ENCODE measurements around the gene CHCHD10.

Gene CHCHD10

DNA sequence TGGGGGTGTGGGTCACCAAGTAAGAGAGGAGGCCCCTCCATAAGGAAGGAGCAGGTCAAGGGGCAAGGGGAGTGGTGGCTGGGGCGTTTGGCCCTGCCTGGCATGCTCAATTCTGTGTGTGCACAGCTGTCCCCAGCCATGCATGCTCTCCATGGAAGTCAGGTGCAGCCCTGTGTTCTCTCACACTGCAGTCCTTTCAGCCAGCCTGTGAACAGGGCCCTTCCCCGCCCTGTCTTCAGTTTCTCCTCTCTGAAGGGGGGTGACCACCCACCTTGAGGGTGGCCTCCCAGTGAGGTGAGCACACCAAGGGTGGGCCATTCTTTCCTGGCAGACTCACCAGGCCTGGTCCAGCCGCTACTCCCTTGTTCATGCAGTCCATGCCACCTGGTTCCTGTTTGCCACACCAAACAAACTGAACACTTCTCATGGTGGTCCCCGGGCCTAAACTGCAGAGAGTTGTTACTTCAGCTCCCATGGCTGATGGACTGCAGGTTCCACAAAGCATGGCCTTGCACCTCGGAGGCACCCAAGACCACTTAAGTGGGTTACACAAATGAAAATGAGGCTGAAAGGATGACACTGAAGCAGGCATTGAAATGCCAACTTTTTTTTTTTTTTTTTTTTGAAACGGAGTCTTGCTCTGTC, 1.7 kb upstream of the CHCHD10 start:
- DNase-seq = no peak

DNA sequence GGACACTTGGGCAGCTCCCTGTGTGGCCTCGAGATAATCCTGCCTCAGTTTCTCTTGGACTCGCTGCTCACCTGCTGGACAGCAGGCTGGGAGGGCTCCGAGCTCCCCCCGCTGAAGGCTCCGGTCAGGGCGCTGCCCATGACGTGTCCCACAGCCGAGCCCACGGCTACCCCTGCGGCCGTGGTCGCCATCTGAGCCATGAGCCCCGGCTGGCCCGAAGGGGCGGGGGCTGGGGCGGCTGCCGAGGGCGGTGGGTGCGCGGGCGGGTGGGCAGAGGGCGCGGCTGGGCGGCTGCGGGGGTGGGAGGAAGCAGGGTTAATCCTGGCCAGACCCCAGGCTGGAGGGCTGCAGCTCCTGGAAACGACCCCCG, 484 bp downstream of the CHCHD10 start:
- no peak for DNase-seq

GRCh38 chr22:23764899-23765881, 2.6 kb downstream of the CHCHD10 start:
- no peak for DNase-seq

GRCh38 chr22:23763954-23764353, 3.8 kb downstream of the CHCHD10 start:
- no peak for DNase-seq

DNA sequence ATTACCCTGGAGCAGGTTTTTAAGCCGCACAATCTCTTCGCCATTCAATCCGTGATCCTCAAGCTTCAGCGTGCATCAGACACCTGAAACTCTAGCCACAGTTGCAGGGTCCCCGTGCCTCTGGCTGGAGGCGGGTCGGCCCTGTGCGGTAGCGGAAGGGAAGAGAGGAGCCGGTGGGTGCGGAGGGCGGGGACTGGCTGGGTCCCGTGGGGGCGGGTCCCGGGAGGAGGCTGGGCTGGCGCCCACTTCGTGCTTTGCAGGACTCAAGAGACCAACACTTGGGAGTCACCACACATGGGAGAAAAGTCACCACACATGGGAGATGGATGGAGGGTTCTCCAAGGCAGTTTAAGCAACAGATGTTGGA, 4.2 kb downstream of the CHCHD10 start:
- DNase-seq = peak; percentile 52

GRCh38 chr22:23762842-23763578, 4.8 kb downstream of the CHCHD10 start, which contains the start of gene C22orf15:
Gene C22orf15 (plus strand): TSS chr22:23762990. CDS start chr22:23763307, 317 bp downstream.
- peak; percentile 22 for DNase-seq

DNA sequence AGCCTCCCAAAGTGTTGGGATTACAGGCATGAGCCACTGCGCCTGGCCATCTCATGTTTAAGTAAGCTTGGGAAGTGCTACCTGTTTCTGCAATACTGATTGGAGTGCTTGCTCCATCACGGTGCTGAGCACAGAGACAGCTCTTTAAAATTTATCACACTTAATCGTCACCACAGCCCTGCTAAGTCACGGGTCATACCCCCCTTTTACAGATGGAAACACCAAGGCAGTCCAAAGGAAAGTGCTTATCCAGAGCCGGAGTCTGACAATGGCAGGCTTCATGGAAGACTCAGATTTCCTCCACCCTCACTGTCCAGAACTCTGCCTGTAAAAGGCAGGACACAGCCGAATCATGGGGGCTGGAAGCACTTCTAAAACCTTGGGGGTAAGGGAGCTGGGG, 7.7 kb downstream of the CHCHD10 start:
- no peak for DNase-seq

DNA sequence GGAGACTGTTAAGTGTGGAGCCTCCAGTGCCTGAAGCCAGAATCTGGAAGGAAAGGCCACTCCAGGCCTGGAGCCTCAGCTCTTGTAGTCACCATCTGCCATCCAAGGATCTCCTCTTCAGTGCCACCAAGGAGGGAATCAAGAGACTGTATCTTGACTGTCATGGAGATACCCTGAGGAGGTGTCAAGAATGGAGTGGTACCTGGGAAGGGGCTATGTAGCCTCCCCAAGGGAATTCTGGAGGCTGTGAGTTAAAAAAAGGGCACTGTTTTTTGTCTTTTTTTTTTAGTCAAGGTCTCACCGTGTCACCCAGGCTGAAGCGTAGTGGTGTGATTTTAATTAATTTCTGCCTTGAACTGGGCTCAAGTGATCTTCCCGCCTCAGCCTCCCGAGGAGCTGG, 8.2 kb downstream of the CHCHD10 start:
- DNase-seq = no peak

DNA sequence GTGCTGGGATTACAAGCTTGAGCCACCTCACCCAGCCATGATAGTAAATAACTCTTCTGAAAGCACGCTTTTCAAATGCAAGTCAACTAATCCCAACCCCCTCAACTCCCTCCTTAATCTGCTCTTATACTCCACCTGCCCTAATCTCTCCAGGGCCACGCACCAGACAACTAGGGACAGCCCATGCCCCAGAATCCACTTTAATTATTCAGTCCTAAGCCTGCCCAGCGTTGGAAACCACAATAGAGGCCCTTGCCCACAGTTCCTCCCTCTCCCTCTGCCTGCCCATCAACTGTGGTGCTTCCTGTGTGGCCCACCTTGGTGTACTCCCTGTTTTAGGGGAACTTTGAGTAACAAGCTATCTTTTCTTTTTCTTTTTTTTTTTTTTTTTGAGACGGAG, 10.9 kb downstream of the CHCHD10 start:
- DNase-seq = no peak

GRCh38 chr22:23755711-23756110, 12.1 kb downstream of the CHCHD10 start:
- no peak for DNase-seq

DNA sequence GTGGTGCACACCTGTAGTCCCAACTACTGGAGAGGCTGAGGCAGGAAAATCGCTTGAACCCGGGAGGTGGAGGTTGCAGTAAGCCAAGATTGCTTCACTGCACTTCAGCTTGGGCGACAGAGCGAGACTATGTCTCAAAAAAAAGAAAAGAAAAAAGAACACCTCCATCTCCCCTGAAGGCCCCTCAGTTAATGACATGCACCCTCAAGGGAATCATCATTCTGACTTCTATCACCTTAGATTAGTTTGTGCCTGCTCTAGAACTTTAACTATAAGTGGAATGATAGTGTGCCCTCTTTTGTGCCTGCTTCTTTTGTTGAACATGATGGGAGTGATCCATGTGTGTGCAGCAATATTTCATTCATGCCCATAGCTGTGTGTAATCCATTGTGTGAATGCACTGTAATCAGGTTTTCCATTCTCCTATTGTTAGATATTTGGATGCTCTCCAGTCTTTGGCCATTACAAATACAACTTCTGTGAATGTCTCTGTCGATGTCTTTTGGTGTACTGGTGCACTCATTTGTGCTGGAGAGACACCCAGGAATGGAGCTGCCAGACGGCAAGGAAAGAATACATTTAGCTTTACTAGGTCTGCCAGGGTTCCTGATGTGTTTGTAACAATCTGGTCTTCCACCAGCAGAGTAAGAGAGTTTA, 12.7 kb downstream of the CHCHD10 start:
- no peak for DNase-seq

DNA sequence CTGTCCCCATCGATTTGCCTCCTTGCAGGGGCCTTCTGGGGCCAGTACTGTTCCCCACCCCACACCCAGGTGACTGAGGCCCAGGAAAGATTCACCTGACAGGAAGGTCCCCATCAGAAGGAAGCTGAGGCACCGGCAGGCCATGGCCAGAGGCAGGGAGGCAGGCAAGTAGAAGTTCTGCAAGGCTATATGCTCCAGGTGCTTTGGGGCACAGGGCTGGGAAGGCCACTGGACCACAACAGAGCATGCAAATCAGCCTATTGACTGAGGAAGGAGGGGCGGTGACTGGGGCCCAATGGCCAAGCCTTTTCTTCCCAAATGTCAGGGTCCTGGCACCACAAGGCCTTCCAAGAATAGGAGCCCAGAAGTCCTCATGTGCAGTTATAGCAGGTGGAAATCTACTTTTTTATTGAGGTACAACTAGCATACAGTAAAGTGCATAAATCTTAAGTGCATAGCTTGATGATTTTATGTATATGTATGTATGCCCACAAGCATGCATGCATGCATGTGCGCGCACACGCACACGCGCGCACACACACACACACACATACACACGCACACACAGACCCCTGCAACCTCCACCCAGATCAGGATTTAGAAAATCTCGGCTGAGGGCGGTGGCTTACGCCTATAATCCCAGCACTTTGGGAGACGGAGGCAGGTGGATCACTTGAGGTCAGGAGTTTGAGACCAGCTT, 13.4 kb downstream of the CHCHD10 start, which contains the start of gene VPREB3:
TSS of gene VPREB3 (minus strand) at position 206 of the 700 bp plus-strand sequence. CDS start at position 144, 62 bp downstream.
- DNase-seq = no peak

DNA sequence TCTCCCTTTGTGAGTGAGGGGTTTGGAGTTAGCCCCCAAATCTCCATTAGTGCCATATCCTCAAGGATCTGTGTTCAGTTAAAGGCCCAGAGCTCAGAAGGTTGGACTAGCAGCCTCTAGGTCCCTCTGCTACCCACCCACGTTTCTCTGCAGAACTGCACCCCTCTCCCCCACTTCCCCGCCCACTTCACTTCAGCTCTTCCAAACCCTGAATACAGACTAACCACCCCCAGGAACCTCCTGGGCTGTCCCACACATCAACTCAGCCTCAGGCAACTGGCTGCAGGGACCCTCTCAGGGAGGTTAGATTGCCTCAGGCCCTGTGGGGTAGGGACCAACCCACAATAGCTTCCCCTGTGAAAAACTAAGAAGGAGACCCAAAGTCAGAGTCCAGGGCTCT, 14.4 kb downstream of the CHCHD10 start:
- no peak for DNase-seq

DNA sequence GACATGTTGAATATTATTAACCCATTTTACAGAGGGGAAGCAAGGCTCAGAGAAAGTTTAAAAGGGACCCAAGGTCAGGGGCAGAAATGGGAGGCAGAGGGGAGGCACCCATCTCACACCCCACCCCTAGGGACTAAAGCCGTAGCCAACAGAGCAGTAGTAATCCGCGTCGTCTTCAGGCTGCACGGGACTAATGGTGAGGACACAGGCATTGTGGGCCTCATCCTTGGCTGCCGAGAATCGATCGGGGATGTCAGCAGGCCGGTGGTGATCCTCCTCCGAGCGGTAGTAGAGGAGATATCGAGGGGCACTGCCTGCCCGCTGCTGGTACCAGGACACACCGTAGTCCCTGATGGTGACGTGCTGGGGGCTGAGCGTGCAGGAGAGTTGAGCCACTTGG, 15.0 kb downstream of the CHCHD10 start:
- no peak for DNase-seq

- DNase-seq = no peak
Observed at GRCh38 chr22:23752090-23752691, 15.6 kb downstream of the CHCHD10 start.

DNA sequence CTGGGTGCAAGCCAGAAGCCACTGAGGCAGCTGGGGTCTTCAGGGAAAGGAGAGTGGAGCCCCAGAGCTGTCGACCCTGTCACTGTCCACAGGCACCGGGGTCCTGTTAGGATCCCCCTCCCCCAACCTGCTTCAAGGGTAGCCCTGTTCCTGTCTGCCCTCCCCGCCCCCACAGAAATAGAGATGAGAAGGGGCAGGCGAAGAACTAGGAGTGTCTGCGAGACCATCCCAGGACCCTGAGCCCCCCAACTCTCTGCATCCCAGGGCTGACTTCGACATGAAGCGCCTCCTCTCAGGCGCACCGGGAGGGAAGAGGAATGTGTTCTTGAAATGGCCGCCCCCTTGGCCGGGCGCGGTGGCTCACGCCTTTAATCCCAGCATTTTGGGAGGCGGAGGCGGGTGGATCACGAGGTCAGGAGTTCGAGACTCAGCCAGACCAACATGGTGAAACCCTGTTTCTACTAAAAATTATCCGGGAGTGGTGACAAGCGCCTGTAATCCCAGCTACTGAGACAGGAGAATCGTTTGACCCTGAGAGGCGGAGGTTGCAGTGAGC, 16.3 kb downstream of the CHCHD10 start:
- DNase-seq = no peak

DNA sequence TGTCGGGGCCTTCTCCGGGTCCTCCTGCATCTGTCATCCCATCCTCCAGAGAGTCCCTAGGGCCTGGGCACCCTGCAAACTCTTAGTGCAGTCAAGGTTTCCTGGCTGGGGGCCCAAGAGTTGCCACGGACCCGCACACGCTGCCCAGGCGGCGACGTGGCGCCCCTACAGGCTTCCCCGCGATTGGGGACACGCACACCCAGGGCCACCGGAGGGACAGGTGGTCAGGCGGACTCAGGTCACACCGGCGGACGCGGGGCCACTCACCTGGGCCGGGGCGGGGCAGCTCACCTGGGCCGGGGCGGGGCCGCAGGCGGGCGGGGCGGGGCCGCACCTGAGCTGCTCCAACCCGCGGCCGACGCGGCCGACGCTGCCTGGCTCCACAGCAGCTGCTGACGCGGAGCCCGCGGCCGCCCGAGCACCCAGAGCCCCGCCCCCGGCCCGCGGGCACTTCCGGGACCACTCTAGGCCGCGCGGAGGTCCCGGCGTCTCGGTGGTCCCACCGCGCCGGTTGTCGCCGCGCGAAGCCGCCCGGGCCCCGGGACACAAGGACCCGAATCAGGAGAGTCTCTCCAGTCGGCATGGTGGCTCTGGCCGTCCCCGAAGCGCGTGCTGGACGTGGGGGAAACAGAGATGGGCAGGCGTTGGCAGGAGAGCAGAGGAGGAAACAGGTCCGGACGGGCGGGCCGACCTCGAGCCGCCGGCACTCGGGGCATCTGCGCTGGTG, 16.9 kb downstream of the CHCHD10 start, which contains the start of gene ZNF70:
TSS of gene ZNF70 (minus strand) at position 399 of the 727 bp plus-strand sequence. CDS start 5,972 bp downstream, outside the sequence.
- peak; percentile 89 for DNase-seq

- no peak for DNase-seq
Observed at GRCh38 chr22:23750367-23750713, 17.4 kb downstream of the CHCHD10 start.

DNA sequence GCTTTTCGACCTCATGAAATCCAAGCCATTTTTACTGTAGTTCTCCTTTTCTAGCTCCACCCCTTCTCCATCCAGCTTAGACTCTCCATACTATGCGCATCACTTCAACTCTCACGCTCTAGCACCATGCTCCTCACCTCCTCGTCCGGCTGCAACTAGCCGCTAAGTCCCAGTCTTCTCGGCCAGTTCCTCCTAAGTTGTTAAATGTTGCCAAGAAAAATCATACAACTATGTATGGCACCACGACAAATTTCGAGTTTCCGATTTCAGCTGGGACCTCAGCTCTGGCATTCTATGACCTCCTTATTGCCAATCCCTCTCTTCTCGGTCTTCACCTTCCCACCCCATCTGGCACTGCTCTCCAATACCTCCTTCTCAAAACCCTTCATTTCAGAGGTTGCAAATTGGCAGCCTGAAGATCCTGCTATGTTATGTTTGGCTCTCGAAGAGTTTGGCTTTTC, 17.9 kb downstream of the CHCHD10 start:
- no peak for DNase-seq

DNA sequence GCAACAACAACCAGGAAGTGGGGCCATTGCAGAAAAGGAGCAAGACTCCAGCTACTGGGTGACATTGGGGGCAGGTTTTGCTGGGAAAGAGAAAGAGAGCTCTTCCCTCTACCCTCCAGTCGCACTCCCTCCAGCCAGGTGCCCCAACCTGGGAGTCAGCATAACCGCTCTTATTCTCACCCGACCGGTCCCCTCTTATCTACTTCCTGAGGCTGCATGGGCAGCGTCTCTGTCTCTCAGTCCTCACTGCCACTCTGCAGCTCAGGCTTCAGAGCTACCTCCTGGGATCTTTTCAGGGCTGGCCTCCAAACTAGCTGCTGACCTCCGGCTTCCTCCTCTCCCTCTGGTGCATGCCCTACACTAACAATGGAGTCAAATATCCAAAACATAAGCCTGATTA, 22.0 kb downstream of the CHCHD10 start:
- no peak for DNase-seq

DNA sequence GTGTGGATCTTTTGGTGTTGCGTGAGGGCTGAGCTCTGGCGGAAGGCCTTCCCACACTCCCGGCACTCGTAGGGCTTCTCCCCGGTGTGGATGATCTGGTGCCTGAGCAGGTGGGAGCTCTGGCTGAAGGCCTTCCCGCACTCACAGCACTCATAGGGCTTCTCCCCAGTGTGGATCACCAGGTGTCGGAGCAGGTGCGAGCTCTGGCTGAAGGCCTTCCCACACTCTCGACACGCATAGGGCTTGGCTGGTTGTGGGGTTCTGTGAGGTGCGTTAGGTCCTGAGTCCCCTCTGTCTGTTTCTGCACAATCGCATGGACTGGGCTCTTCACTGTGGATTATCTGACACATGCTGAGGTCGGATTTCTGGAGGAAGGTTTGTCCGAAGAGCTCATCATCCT, 23.3 kb downstream of the CHCHD10 start:
- DNase-seq = no peak
